ENCODE data around the gene DDOST. TPM values are rescaled to one million over a fixed set of nuclear protein-coding genes. Genes with fewer than 3 reads are reported as not detected.

DDOST gene
- total RNA-seq, 2 experiments from 2014 or later = 165 to 180 TPM

Other genes with a start within 250 kb of the DDOST start
- gene CAMK2N1, start 175.2 kb downstream of the DDOST start, total RNA-seq = under 1 TPM; 0.81 to 0.87 TPM
- gene MUL1, start 153.2 kb downstream of the DDOST start, total RNA-seq = 10 to 100 TPM; 16.3 to 16.7 TPM
- not detected for gene FAM43B, start 108.8 kb downstream of the DDOST start, total RNA-seq
- gene CDA, start 72.3 kb downstream of the DDOST start, total RNA-seq = not detected
- gene PINK1, start 27.9 kb downstream of the DDOST start, total RNA-seq = 1 to 10 TPM; 4.4 to 4.8 TPM
- gene KIF17, start 56.6 kb upstream of the DDOST start, total RNA-seq = not detected
- gene SH2D5, start 71.3 kb upstream of the DDOST start, total RNA-seq = under 1 TPM; 0.07 to 0.12 TPM
- 100 to 1,000 TPM; 209 to 225 TPM for gene HP1BP3, start 125.9 kb upstream of the DDOST start, total RNA-seq

All from activated CD4-positive, alpha-beta memory T cell treated with anti-CD3 and anti-CD28 coated beads for 36 hours (primary cell).